A673 (cell line): ENCODE results near the gene EXD3. TPM values are rescaled to one million over a fixed set of nuclear protein-coding genes. Genes with fewer than 3 reads are reported as not detected.

Experiments
- BruUV-seq: library from RNA; stranded (reverse); fragments of 400-500 nt; replicated peaks from 2 replicates; lab custom pipeline; 2021; lab: Mats Ljungman, UMichigan
- CTCF ChIA-PET: fragments of 300-600 bp; sonication (Branson Sonifier 250); formaldehyde crosslinking; loops from one replicate; lab custom pipeline; 2022; ENCODE audit warnings: antibody characterized with exemption; lab: Charles Lee
- POLR2A ChIA-PET: fragments of 300-600 bp; sonication (Branson Sonifier 250); formaldehyde crosslinking; loops from one replicate; lab custom pipeline; 2022; ENCODE audit warnings: antibody characterized with exemption; ENCODE audit not compliant: low non-redundant PET; lab: Charles Lee
- DNase-seq: peaks from one replicate; pipeline ENCODE4 v3.0.0-alpha.2; 2015; ENCODE audit warnings: low spot score
- H3K27ac ChIP-seq: fragments of 200-600 bp; sonication (generic); 2 replicates; pipeline ENCODE4 v1.5.1; 2016; ENCODE audit warnings: mixed run types, low read depth, mild to moderate bottlenecking, mixed read lengths, antibody characterized with exemption, low read length; ENCODE audit not compliant: poor library complexity, severe bottlenecking
- H3K27me3 ChIP-seq: fragments of 200-600 bp; sonication (generic); replicated peaks from 2 replicates; pipeline ENCODE4 v1.6.1; 2017; ENCODE audit warnings: mixed run types, low read depth, mild to moderate bottlenecking, mixed read lengths, antibody characterized with exemption, low read length; ENCODE audit not compliant: insufficient read depth, poor library complexity
- H3K36me3 ChIP-seq: fragments of 200-600 bp; sonication (generic); 2 replicates; pipeline ENCODE4 v1.6.1; 2016; ENCODE audit warnings: mixed run types, mild to moderate bottlenecking, mixed read lengths, antibody characterized with exemption, low read length; ENCODE audit not compliant: insufficient read depth, poor library complexity, severe bottlenecking
- H3K4me1 ChIP-seq: fragments of 200-600 bp; sonication (generic); 2 replicates; pipeline ENCODE4 v1.6.1; 2017; ENCODE audit warnings: mixed run types, mild to moderate bottlenecking, mixed read lengths, antibody characterized with exemption, low read length; ENCODE audit not compliant: insufficient read depth, poor library complexity, severe bottlenecking
- H3K4me3 ChIP-seq: fragments of 200-600 bp; sonication (generic); 2 replicates; pipeline ENCODE4 v1.5.1; 2016; ENCODE audit warnings: low read depth, mixed run types, mild to moderate bottlenecking, mixed read lengths, low read length; ENCODE audit not compliant: poor library complexity, severe bottlenecking
- H3K9me3 ChIP-seq: fragments of 200-600 bp; sonication (generic); 2 replicates; pipeline ENCODE4 v1.6.1; 2016; ENCODE audit warnings: mixed run types, low read depth, mild to moderate bottlenecking, mixed read lengths, antibody characterized with exemption, low read length; ENCODE audit not compliant: poor library complexity, severe bottlenecking
- CTCF ChIP-seq: fragments of 300-800, 200-600 bp; sonication (generic); conservative IDR thresholded peaks from 2 replicates; pipeline ENCODE4 v1.5.1; 2017; ENCODE audit warnings: low read depth, mild to moderate bottlenecking, antibody characterized with exemption, low read length, moderate library complexity, mixed read lengths
- EZH2 ChIP-seq: fragments of 200-600 bp; sonication (generic); IDR thresholded peaks from 2 replicates; pipeline ENCODE4 v1.6.1; 2017; ENCODE audit warnings: borderline replicate concordance, low read depth, mild to moderate bottlenecking, mixed read lengths, antibody characterized with exemption, low read length; ENCODE audit not compliant: poor library complexity, severe bottlenecking
- intact Hi-C: fragments of 100-400 bp; cut with micrococcal nuclease; formaldehyde crosslinking; loops from one replicate; pipeline ENCODE4 v1.10.0; 2022; ENCODE audit not compliant: unreplicated experiment
- total RNA-seq: library from RNA; stranded (reverse); gene quantifications from 2 replicates; pipeline ENCODE4 v1.2.3, GENCODE V29; 2021

Gene EXD3
- total RNA-seq, 1 experiment from 2014 or later = 6.3 TPM

GRCh38 chr9:137302449-137303150 lies 120.4 kb downstream of the EXD3 start:
- peak overlapping the region; percentile 70 for H3K27ac ChIP-seq
- H3K9me3 ChIP-seq = no peaks in the 10 kb centered on the region
- no peaks in the 10 kb centered on the region for H3K27me3 ChIP-seq
- H3K4me3 ChIP-seq = peak overlapping the region; percentile 36
- CTCF ChIA-PET = interaction anchor here (0.7 to 1.3 kb wide), 2 partner anchors 120 to 210 kb away, joined by 4 to 8 read pairs; partner anchors contain the start of genes EXD3 and NOXA1
- no TSS peak for BruUV-seq
- TF ChIP-seq CTCF (peak; percentile 40; the same call in 1 of the 2 replicates), EZH2 (no peak)
- intact Hi-C loops = no loop called here
- H3K4me1 ChIP-seq = peaks cover 54% of the 10 kb centered on the region
- no peaks in the 10 kb centered on the region for H3K36me3 ChIP-seq
- DNase-seq = no peak
- POLR2A ChIA-PET = interaction anchor here (0.6 kb wide), 1 partner anchor 240 kb away, joined by 3 read pairs; no protein-coding TSS in a partner anchor

DNA sequence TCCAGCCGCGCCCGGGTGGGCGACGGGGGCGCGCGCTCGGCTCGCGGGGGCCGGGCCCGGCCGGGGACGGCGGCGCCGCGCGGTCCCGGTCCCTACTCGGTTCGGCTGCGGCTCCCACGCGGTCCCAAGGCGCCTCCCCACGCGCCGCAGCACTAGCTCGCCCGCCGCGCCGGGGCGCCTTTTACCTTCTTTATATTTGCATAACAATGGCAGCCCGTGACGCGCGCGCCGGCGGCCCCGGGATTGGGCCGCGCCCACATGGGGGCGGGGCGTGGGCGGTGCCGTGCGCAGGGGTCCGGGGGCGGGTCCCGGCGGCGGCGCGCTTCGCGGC lies 120.9 kb downstream of the EXD3 start, which contains the start of gene NRARP:
Gene NRARP, minus strand, starts transcription at position 154 of the 331 bp plus-strand sequence. CDS start 343 bp downstream, outside the sequence.
- CTCF ChIA-PET = interaction anchor here (0.7 to 1.3 kb wide), 3 partner anchors 15 to 211 kb away, joined by 3 to 8 read pairs (median 4); partner anchors contain the start of genes EXD3 and NOXA1
- H3K9me3 ChIP-seq = no peaks in the 10 kb centered on the region
- POLR2A ChIA-PET = interaction anchor here (0.6 kb wide), 1 partner anchor 240 kb away, joined by 3 read pairs; no protein-coding TSS in a partner anchor
- no peaks in the 10 kb centered on the region for H3K36me3 ChIP-seq
- H3K4me3 ChIP-seq = peak within 1 kb of the TSS; percentile 60
- intact Hi-C loops = no loop called here
- no TSS peak for BruUV-seq
- TF ChIP-seq CTCF (no peak), EZH2 (no peak)
- peak; percentile 90 for DNase-seq
- no peaks in the 10 kb centered on the region for H3K27me3 ChIP-seq
- H3K4me1 ChIP-seq = peaks cover 54% of the 10 kb centered on the region
- H3K27ac ChIP-seq = peak within 1 kb of the TSS; percentile 70

DNA sequence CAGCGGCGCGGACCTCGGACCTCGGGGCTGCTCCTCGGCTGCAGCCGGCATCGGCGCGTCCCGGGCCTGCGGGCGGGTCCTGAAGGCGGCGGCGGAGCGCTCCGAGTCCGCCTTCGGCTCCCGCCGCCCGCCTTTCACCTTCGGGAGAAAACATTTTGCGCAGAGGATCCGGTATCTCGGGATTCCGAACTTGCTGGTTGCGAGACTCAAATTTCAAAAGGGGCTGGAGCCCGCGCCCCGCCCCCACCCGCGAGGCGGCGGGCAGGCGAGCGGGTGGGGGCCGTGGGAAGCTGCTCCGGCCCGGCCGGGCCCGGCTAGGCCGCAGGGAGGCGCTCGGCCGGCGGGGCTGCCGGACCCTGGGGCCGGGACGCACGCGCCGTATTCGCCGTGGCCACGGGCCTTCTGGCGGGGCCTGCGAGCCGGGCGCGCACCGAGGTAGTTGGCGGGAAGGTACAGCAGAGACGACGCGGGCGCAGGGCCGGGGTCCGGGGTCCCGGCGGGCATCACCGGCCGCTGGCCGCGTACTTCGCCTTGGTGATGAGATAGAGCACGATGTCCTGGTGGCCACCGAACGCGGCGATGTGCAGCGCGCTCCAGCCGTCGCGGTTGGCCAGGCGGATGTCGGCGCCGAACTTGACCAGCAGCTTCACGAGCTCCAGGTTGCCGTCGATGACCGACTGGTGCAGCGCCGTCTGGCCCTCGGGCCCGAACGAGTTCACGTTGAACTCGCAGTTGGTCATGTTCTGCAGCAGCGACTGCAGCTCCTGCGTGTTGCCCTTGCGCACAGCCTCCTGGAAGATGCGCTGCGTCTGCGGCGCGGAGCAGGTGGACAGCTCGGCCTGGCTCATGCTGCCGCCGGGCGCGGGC lies 121.6 kb downstream of the EXD3 start:
- no peaks in the 10 kb centered on the region for H3K36me3 ChIP-seq
- no peaks in the 10 kb centered on the region for H3K9me3 ChIP-seq
- no TSS peak for BruUV-seq
- H3K4me1 ChIP-seq = peaks cover 53% of the 10 kb centered on the region
- H3K27me3 ChIP-seq = no peaks in the 10 kb centered on the region
- intact Hi-C loops = no loop called here
- DNase-seq = peak; percentile 66
- ChIA-PET CTCF (interaction anchor here (1.2 to 1.3 kb wide), 2 partner anchors 15 to 122 kb away, joined by 3 to 8 read pairs; partner anchors contain the start of genes EXD3 and NOXA1), POLR2A (interaction anchor here (0.6 kb wide), 1 partner anchor 234 kb away, joined by 3 read pairs; no protein-coding TSS in a partner anchor)
- H3K4me3 ChIP-seq = peak overlapping the region; percentile 60
- TF ChIP-seq EZH2 = no peak
- no peak for TF ChIP-seq CTCF
- peak overlapping the region; percentile 49 for H3K27ac ChIP-seq
